K562 (cell line): ENCODE data around the gene AIFM3. TPM values are rescaled to one million over a fixed set of nuclear protein-coding genes. Genes with fewer than 3 reads are reported as not detected.

Experiments
- BACH1 ChIP-seq: fragments of 200-800 bp; sonication (Bioruptor generic); IDR thresholded peaks from 2 replicates; pipeline ENCODE4 v1.6.1; 2016; ENCODE audit warnings: missing genetic modification characterization, missing compliant biosample characterization
- CLOCK ChIP-seq: fragments of 250-450 bp; sonication (Bioruptor Pico); IDR thresholded peaks from 2 replicates; pipeline ENCODE4 v1.4.0; 2020; ENCODE audit warnings: mild to moderate bottlenecking, moderate library complexity, borderline replicate concordance
- DLX4 ChIP-seq: fragments of 250-450 bp; sonication (Bioruptor Pico); IDR thresholded peaks from 2 replicates; pipeline ENCODE4 v1.6.1; 2021; ENCODE audit warnings: mild to moderate bottlenecking
- FOXK2 ChIP-seq, 2 experiments: fragments of 450-650 bp; IDR thresholded peaks in 1 of 2; conservative IDR thresholded peaks in 1 of 2; 2 replicates each; pipeline ENCODE4 v1.6.1; 2016; ENCODE audit warnings: low read depth in 2 of 2, mild to moderate bottlenecking in 1 of 2
- MAFK ChIP-seq: IDR thresholded peaks from 2 replicates; pipeline ENCODE4 v1.6.1; 2011; ENCODE audit warnings: low read length, improper control_type of control experiment
- NCOA1 ChIP-seq: fragments of 450-650 bp; IDR thresholded peaks from 2 replicates; pipeline ENCODE4 v1.6.1; 2016; ENCODE audit warnings: low read depth
- NCOA4 ChIP-seq: fragments of 450-650 bp; IDR thresholded peaks from 2 replicates; pipeline ENCODE4 v1.6.1; 2018; ENCODE audit warnings: mild to moderate bottlenecking; ENCODE audit not compliant: partially characterized antibody
- PTBP1 ChIP-seq: fragments of 200-400 bp; formaldehyde crosslinking; IDR thresholded peaks from 2 replicates; pipeline ENCODE4 v1.6.1; 2017; ENCODE audit warnings: low read depth, low read length
- PURB ChIP-seq: sonication (generic); formaldehyde crosslinking; IDR thresholded peaks from 2 replicates; pipeline ENCODE4 v1.9.0; 2021; ENCODE audit warnings: low read depth, mild to moderate bottlenecking, missing genetic modification reagents
- RBM14 ChIP-seq: fragments of 200-400 bp; formaldehyde crosslinking; IDR thresholded peaks from 2 replicates; pipeline ENCODE4 v1.6.1; 2018; ENCODE audit warnings: low read depth, mild to moderate bottlenecking, low read length, moderate library complexity, borderline replicate concordance; ENCODE audit not compliant: insufficient read depth
- RBM25 ChIP-seq: fragments of 200-400 bp; formaldehyde crosslinking; IDR thresholded peaks from 2 replicates; pipeline ENCODE4 v1.6.1; 2018; ENCODE audit warnings: low read length, low read depth, moderate library complexity; ENCODE audit not compliant: severe bottlenecking
- SAFB2 ChIP-seq: fragments of 200-400 bp; formaldehyde crosslinking; IDR thresholded peaks from 2 replicates; pipeline ENCODE4 v1.6.1; 2018; ENCODE audit warnings: borderline replicate concordance, low read length, low read depth, moderate library complexity; ENCODE audit not compliant: severe bottlenecking
- SRSF3 ChIP-seq: fragments of 200-400 bp; formaldehyde crosslinking; IDR thresholded peaks from 2 replicates; pipeline ENCODE4 v1.6.1; 2016; ENCODE audit warnings: mild to moderate bottlenecking, low read length, moderate library complexity; ENCODE audit not compliant: insufficient read depth
- ZNF584 ChIP-seq: fragments of 200-800 bp; sonication (Bioruptor generic); IDR thresholded peaks from 2 replicates; pipeline ENCODE4 v1.6.1; 2016; ENCODE audit warnings: low read depth, mild to moderate bottlenecking, missing genetic modification characterization, missing compliant biosample characterization
- ZNF707 ChIP-seq: fragments of 250-450 bp; sonication (Bioruptor Pico); conservative IDR thresholded peaks from 2 replicates; pipeline ENCODE4 v1.8.0; 2022; ENCODE audit warnings: inconsistent platforms, mild to moderate bottlenecking, moderate library complexity
- polyA plus RNA-seq, 8 experiments: library from polyadenylated mRNA; depleted of rRNA in 4 of 8; stranded (reverse) in 5 of 8; unstranded in 3 of 8; fragments of >200 nt; fragmentation: Nextera tagmentation in 2 of 8; fragmentation: Illumina TruSeq in 1 of 8; extraction: Ambion mirVana in 2 of 8; extraction: Trizol in 1 of 8; gene quantifications; 2 replicates each; pipeline versions ENCODE4 v1.2.1 to v1.2.3, GENCODE V29; 2011 to 2014; ENCODE audit warnings: inconsistent platforms in 1 of 8, missing spikeins in 1 of 8
- total RNA-seq, 7 experiments: library from RNA; depleted of rRNA in 6 of 7; stranded (reverse); fragments of >200 nt in 6 of 7; fragmentation: Illumina TruSeq in 2 of 7; extraction: Trizol in 2 of 7; gene quantifications; 2 replicates each; pipeline versions ENCODE4 v1.2.1 to v1.2.3, GENCODE V29; 2011 to 2021; ENCODE audit warnings: low replicate concordance in 1 of 7
- TF ChIP-seq, protein P1 (sequence below): sonication (generic); formaldehyde crosslinking; IDR thresholded peaks from 2 replicates; pipeline ENCODE4 v1.8.0; 2022; ENCODE audit warnings: missing genetic modification reagents, mild to moderate bottlenecking, moderate library complexity, borderline replicate concordance
- TF ChIP-seq, protein P2 (sequence below): fragments of 250-450 bp; sonication (Bioruptor Pico); IDR thresholded peaks from 2 replicates; pipeline ENCODE4 v1.4.0; 2020; ENCODE audit warnings: mild to moderate bottlenecking
- TF ChIP-seq, protein P3 (sequence below): fragments of 450-650 bp; IDR thresholded peaks from 2 replicates; pipeline ENCODE4 v1.6.1; 2016; ENCODE audit warnings: borderline replicate concordance

AIFM3 gene
- total and polyA plus RNA-seq, 9 of the 15 experiments (the other 6 are each of a cell fraction or from before 2014, with no cell fraction given), result 0.03 to 0.20 (median 0.07) TPM; not detected in 1

DNA sequence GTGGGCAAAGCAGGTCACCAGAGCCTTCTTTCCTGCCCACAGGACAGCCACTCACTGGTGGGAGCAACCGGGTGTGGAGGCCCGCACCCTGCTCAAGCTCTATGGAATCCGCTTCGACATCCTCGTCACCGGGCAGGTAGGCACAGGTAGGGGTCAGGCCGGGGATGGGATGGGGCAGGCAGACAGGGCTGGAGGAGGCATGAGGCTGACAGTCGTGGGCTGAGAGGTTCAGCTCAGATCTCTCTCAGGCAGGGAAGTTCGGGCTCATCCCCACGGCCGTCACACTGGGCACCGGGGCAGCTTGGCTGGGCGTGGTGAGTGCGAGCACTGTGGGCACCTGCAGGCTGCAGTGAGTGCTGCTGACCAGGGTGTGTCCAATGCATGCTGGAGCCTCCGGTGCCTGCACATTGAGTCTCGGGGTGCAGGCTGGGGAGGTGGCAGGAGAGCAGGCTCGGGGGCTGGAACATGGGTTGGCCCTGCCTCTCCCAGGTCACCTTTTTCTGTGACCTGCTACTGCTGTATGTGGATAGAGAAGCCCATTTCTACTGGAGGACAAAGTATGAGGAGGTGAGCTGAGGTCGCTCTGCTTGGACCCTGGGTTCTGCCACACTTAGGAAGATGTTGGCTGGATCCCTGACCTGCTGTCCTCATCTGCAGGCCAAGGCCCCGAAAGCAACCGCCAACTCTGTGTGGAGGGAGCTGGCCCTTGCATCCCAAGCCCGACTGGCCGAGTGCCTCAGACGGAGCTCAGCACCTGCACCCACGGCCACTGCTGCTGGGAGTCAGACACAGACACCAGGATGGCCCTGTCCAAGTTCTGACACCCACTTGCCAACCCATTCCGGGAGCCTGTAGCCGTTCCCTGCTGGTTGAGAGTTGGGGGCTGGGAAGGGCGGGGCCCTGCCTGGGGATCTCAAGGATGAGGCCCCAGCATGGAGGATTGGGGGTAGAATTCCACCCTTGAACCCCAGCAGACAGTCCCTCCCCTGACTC is 59.0 kb downstream of the AIFM3 start (continued):
- TF ChIP-seq, protein P1, sequence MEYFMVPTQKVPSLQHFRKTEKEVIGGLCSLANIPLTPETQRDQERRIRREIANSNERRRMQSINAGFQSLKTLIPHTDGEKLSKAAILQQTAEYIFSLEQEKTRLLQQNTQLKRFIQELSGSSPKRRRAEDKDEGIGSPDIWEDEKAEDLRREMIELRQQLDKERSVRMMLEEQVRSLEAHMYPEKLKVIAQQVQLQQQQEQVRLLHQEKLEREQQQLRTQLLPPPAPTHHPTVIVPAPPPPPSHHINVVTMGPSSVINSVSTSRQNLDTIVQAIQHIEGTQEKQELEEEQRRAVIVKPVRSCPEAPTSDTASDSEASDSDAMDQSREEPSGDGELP (CRISPR knock-in tag), result no peak
- no peak for TF ChIP-seq PURB (CRISPR knock-in tag)
- 0 out of 2 replicates have a peak, but pooled peaks have one; percentile 23 for TF ChIP-seq RBM14
- no peak for TF ChIP-seq CLOCK (CRISPR knock-in tag)
- no peak for TF ChIP-seq BACH1
- 0 out of 2 replicates have a peak, but pooled peaks have one; percentile 46 for TF ChIP-seq ZNF707
- TF ChIP-seq ZNF584 (CRISPR knock-in tag), result no peak
- TF ChIP-seq, protein P2, sequence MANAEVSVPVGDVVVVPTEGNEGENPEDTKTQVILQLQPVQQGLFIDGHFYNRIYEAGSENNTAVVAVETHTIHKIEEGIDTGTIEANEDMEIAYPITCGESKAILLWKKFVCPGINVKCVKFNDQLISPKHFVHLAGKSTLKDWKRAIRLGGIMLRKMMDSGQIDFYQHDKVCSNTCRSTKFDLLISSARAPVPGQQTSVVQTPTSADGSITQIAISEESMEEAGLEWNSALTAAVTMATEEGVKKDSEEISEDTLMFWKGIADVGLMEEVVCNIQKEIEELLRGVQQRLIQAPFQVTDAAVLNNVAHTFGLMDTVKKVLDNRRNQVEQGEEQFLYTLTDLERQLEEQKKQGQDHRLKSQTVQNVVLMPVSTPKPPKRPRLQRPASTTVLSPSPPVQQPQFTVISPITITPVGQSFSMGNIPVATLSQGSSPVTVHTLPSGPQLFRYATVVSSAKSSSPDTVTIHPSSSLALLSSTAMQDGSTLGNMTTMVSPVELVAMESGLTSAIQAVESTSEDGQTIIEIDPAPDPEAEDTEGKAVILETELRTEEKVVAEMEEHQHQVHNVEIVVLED (CRISPR knock-in tag), result 0 out of 2 replicates have a peak, but pooled peaks have one; percentile 38
- TF ChIP-seq DLX4 (CRISPR knock-in tag), result no peak
- no peak for TF ChIP-seq NCOA4
- no peak for TF ChIP-seq PTBP1
- no peak for TF ChIP-seq FOXK2 (conservative IDR thresholded peaks at IDR 0.05 in 1 of 2, IDR thresholded peaks at IDR 0.05 in 1 of 2; ENCODE audit: low read depth in 2 of 2)
- TF ChIP-seq RBM25, result no peak
- TF ChIP-seq SRSF3, result no peak
- TF ChIP-seq NCOA1, result no peak
- no peak for TF ChIP-seq SAFB2
- TF ChIP-seq MAFK, result no peak
- TF ChIP-seq, protein P3, sequence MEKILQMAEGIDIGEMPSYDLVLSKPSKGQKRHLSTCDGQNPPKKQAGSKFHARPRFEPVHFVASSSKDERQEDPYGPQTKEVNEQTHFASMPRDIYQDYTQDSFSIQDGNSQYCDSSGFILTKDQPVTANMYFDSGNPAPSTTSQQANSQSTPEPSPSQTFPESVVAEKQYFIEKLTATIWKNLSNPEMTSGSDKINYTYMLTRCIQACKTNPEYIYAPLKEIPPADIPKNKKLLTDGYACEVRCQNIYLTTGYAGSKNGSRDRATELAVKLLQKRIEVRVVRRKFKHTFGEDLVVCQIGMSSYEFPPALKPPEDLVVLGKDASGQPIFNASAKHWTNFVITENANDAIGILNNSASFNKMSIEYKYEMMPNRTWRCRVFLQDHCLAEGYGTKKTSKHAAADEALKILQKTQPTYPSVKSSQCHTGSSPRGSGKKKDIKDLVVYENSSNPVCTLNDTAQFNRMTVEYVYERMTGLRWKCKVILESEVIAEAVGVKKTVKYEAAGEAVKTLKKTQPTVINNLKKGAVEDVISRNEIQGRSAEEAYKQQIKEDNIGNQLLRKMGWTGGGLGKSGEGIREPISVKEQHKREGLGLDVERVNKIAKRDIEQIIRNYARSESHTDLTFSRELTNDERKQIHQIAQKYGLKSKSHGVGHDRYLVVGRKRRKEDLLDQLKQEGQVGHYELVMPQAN, result no peak
